Mesenteric fat pad (tissue), 1 donor: ENCODE results near the gene MBIP. TPM values are rescaled to one million over a fixed set of nuclear protein-coding genes. Genes with fewer than 3 reads are reported as not detected.

ENCODE experiments used
- DNase-seq: peaks from one replicate; pipeline ENCODE4 v3.0.0-alpha.2; 2020; ENCODE audit warnings: low spot score
- total RNA-seq: library from RNA; stranded (reverse); fragmentation: NEBNext Ultra II Directional; extraction: Animal tissue kit (Norgen Biotek cat#: 25700); gene quantifications from one replicate; pipeline ENCODE4 v1.2.1, GENCODE V29; 2021
- donor health status: DM: yes; HTN: yes; CAD: no.

The MBIP gene
- total RNA-seq, 1 donor from 2014 or later: 17.3 TPM

DNA sequence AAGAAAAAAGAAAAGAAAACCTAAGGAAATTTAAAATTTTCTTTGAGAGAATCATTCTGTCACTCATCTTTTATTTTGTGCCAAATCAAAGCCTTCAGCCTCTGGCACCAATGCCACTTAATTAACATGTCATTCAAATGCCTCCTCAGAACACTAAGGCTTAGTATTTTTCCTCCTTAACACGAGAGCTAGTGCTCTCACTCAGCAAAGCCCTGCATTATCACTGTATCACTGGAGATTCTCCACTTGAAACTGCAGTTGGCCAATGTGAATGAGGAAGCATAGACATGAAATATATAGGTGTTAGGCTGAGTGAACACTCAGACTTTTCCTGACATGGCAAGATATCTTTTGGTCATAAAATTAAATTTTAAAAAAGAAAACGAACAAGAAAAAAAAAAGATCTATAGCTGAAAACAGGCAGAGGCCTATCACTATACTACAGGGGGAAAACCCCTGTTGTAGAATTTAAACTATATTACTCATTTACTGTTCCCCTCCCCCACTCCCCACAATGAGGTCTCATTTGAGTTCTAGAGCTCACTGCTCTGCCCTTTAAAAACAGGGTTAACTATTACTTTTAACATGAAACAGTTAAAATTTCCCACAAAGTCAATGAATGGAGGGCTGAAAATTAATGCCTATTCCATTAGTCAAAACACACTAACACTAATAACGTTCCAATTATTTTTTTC, 5.1 kb downstream of the MBIP start:
- DNase-seq: no peak

DNA sequence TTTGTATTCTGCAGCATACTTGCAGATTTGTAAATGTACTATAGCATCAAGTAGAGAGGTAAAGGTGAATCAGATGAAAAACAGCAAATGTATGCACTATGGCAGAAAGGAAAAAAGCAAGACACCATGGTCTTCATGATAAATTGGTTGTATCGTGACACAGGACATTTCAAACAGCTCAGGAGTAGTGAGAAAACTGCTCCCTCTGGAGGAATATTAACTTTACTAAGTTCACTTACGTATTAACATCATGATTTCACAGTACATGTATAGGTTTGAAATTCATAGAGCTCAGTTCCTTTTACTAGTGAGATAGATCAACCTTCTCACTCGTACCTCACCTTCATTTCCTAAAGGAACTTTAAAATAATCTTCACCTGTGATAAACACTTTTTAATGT, 6.5 kb downstream of the MBIP start:
- DNase-seq: no peak

DNA sequence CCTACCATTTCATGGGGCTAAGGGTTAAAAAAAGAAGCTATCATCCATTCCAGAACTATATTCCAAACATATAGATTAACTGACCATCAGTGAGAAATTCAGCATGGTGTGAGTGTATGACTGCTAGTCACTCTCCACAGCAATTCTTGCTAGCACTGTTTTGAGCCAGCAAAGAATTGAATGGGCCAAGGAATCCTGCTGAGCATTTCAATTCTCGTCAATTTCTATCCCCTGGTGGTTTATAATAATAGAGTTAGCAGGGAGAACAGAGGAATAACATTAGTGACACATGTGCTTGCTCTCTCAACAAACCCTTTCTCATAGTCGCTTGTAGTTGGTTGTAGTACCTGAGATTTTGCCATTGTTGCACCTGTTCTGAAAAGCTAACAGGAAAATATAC, 7.2 kb downstream of the MBIP start:
- DNase-seq: no peak

DNA sequence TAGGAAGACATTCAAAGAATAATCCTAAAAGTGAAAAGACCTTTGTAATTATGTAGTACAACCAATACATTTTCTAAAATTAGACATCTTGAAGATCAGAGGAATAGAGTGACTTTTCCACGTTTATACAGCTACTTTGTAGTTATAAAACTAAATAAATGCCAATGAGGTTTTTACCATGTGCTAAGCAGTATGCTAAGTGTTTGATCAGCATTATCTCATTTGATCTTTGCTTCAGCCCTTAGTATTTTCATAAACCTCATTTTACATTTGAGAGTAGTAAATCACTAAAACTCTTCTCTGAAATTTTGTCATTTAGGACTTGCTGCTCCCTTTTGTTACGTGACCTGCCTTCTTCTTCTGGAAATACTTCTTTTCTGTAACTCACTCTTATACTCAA, 13.6 kb downstream of the MBIP start:
- DNase-seq: no peak

DNA sequence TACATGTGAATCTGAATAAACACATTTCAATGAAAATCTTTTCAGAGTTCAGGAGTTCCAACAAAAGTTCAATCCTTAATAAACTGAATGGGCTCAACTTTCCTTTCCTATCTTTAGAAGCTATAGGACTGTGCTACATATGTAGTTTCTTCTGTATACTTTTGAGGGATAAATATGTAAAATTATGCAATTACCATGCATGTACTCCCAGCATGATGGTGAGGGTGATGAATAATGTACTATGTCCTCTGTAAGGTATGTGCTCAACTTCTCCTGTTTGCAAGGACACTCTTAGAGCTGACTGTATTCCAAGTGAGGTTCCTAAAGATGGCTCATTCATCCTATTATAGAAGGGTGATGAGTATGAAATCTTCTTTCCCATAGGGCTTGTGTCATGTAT, 15.5 kb downstream of the MBIP start:
- DNase-seq: no peak

DNA sequence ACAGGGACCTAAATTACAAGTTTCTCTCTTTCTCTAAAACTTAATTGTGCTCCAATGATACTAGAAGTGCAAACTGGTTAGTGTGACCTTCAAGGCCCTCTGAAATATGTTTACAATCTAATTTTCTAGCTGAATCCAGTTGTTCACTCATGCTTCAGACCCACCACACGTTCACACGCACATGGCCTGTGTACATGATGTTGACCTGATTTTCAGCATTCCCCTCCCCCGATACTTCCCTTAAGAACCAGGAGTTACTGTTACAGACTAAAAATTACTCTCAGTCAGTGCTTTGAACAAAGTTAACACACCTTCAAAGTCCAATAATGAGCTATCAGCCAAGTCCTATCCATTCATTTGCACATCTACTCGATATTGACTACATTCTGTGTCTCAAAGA, 16.5 kb downstream of the MBIP start:
- no peak for DNase-seq

DNA sequence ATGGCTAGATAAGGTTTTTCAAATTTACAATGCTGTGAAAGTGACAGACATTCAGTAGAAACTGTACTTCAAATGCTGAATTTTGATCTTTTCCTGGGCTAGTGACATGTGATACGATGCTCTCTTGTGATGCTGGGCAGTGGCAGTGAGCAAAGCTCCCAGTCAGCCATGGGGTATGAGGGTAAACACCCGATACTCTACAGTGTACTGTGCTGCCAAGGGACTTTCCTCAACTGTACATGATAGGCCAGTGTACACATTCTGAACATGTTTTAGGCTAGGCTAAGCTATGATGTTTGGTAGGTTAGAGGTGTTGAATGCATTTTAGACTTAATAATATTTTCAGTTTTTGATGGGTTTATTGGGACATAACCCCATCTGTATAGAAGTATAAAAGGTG, 17.6 kb downstream of the MBIP start:
- no peak for DNase-seq

DNA sequence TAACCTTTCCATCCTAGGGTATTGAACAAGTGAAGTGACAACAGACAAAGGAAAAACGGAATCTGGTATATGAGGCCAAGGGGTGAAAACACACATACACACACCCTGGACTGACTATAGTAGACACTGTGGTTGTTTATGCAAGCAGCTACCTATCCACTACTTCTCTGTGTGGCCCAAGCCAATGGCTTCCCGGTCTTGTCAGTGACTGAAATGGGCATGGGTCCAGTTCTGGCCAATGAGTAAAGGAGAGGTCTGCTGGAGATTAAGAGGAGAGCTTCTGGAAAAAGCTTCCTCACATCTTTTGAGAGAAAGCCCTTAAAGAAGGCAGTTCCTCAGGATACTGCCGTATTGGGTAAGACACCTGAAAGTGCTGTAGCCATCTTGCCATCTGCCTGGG, 19.3 kb downstream of the MBIP start:
- DNase-seq: no peak

DNA sequence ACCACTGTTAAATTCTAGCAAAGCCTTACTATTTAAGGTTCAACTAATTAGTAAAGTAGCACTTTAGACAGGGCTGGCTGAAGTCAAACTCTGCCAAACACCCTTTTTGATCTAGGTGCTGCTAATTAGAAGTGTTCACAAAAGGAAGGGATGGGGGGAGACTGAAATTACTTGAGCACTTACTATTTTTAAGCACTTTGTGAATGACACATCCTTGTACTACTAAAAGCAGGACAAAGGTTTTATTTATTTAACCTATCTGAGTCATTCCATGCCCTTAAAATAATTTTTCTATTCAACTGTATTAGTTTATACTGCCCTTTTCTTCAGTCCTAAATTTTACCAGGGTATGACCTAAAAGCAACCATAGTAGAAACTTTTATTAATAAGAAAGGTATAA, 20.1 kb downstream of the MBIP start:
- DNase-seq: no peak

DNA sequence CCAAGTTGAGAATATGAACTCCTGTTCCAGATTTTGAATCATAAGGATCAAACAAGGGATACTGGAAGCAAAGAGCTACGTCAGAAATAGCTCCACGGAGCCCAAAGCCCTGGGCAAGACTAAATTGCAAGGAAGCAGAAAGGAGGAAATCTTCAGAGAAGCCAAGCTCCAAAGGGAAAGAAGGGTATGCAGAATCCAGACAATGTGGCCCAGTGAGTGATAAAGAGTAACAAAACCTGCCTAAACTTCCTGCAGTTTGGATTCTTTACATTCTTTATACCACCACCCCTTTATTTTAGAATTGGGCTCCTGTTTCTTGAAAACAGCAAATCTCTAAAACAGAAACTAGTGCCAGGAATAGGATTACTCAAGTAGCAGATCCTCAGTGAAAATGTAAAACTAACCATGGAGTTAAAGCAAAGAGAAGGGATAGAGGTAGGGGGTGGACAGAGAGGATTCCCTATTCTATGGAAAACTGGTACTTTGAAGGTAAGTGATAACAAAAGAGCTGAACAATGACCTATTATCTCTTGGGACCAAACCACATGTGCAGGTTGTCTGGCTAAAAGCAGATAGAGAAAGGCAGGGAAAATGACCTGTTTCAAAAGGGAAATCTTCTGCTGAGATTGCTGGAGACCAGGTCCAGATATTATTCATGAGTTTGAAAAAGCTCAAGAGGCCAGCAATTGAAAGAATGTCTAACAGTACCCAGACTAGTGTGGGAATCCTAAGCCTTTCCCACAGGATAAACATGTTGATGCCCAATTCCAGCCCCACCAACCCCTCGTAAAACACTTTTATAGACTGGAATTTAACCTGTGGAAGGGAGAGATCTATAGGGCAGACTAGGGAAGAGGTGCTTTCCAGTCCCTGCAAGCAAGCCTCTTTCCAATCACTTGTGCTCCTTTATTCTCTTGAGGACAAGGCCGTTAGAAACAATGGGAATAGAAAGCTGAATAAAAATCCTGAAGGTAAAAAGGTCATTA, 24.5 kb downstream of the MBIP start:
- DNase-seq: no peak

DNA sequence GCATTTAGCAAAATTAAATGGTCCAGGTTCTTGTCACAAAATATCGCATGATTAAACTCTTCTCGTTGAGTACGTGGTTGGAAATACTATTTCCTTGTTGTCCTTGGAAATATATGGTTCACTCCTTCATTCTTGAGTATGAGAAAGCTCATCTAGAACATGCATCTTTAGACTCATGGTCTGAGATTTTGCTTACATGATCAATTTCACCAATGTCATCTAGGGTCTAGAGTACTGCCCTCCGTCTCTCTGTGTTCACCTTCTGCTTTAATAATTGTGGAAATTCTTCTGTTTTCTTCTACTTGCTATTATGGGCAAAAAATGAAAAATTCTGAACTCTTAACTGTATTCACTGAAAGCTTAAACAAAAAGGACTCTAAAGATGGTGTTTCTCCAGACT, 25.9 kb downstream of the MBIP start:
- DNase-seq: no peak

DNA sequence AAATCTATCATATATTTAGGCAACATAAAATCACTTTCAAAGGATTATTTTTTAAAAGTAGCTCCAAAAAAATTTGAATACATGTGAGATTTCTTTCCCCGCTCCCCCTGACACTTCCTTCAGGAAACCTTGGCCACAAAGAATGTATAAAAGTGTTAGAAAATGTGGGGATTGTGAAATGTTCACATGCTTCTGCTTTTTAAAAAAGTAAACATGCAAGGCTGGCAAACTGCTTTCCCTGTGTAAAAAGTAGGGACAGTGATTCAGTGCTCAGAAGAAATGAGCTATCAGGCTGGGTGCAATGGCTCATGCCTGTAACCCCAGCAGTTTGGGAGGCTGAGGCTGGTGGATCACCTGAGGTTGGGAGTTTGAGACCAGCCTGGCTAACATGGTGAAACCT, 26.6 kb downstream of the MBIP start:
- no peak for DNase-seq

DNA sequence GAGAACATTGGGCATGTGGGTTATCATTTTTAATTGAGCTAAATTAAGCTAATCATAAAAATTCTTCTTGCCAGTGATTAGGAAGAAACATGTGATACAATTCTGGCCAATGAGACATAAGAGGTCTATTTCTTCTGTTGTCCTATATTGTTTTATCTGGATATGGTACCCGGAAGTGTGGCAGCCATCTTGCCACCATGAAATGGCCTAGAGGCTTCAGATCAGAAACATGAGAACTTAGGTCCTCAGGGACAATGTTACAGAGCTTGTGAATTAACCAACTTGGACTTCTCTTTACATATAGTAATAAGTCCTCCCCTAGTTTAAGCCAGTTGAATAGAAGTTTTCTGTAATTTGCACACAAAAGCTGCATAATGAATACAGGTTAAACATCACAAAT, 30.5 kb downstream of the MBIP start:
- DNase-seq: no peak

DNA sequence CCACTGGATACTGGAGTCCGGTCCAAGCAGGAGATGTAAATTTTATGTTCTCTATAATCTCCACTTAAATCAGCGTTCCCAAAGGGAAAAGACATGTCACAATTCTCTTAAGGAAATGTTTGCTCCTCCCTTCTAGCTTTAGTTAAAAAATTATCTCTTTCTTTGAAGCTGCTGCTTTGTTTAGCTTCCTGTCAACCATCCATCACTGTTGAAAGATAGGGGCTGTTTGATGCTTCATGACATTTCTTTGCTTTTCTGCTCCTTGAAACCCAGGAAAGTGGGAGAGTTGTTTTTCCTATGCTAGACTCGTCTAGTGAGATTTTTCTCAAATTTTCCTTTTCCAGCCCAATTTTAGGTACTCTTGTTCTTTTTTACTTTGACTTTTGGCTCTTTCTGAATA, 31.9 kb downstream of the MBIP start:
- no peak for DNase-seq

DNA sequence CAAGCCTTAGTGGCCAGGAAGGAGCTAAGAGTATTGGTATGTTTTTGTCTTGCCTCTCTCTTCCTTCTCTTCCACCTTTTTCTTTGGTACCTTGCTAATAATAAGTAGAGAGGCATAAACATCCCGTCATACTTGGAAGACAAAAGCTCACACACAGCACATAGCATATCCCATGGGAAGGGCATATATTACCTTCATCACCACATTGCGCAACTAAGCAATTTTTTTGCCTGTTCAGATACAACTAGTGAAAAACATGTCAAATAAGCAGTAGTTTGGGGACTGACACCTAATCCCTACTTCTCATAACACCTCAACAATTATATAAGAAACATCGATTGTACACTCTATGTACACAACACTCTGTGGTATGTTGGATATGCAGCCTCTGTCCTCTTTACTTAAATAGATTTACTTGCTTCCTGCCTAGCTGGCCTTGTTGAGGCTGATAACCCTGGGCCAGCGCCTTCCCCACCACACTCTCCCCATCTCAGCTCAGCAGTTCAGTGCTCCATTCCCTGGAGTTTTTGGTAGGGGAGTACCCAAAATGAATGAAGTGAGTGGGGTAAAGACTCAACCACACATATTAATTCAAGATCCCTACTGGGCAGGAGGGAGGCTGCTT, 35.4 kb downstream of the MBIP start:
- no peak for DNase-seq

DNA sequence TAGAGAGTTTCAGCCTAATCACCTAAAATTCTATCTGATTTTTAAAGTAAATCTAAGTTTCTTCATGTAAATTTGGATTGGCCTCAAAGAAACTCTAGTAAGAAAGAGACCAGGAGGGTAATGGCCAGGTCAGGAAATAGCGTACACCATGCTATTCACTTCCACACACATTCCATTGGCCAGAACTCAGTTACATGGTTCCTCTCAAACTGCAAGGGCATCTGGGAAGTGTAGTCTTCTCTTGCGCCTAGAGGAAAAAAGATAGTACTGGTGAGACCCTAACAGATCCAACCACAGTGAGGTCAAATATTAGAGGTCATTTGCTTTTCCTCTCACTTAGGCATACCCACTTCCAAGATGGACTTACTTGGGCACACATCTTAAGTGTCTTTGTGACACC, 39.1 kb downstream of the MBIP start:
- DNase-seq: no peak

DNA sequence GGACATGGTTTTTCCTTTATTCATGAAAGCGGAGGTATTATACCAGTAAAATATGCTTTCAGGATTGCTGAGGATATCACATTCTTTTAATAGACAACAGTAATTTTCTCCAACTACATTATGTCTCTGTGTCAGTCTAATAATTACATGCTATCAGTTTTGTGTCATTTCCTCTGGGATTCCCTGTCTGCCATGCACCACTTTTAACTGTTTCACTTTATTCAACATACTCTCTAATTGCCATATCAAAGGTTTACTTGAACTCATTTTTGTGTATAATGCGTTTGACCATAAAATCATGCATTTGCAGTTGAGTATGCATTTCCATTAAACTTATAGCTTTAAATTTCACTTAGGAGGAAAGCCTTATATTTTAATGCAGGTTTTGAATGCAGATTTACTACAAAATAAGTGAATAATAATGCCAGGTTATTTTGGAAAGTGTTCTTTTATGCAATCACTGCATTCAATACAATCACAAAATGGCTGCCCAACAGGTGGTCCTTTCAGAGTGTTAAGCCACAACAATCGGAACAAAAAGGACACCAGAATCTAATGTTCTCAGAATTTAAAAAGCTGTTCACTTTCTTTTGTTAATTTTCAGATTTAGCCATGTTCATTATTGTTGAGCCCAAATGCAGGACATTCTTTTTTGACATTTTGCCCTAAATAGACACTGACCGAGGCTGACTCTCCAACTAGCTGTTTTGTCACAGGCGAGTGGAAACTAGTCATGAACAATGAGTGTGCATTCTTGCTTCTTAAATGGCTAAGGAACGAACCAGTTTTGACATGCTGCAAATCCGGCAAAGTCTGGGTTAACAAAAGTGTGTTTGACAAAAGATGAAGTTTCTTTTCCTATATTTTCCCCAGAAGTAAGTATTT, 40.9 kb downstream of the MBIP start:
- DNase-seq: no peak

DNA sequence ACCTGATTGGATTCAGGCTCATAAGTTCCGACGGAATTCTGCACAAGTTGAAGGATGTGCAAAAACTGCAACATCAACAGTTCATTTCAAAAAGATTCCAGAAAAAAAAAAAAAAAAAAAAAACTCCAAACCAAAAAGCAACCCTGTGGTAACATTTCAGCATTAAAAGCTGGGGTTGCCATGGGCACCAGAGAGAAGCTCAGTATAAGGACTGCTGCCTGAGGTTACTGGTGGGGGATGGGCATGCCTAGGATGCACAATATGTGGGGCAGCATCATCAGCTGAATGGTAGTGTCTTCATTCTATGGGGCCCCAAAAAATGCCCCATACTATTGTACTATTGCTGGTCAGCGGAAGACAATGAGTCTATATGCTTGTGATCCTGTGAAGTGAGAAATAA, 44.7 kb downstream of the MBIP start:
- no peak for DNase-seq

DNA sequence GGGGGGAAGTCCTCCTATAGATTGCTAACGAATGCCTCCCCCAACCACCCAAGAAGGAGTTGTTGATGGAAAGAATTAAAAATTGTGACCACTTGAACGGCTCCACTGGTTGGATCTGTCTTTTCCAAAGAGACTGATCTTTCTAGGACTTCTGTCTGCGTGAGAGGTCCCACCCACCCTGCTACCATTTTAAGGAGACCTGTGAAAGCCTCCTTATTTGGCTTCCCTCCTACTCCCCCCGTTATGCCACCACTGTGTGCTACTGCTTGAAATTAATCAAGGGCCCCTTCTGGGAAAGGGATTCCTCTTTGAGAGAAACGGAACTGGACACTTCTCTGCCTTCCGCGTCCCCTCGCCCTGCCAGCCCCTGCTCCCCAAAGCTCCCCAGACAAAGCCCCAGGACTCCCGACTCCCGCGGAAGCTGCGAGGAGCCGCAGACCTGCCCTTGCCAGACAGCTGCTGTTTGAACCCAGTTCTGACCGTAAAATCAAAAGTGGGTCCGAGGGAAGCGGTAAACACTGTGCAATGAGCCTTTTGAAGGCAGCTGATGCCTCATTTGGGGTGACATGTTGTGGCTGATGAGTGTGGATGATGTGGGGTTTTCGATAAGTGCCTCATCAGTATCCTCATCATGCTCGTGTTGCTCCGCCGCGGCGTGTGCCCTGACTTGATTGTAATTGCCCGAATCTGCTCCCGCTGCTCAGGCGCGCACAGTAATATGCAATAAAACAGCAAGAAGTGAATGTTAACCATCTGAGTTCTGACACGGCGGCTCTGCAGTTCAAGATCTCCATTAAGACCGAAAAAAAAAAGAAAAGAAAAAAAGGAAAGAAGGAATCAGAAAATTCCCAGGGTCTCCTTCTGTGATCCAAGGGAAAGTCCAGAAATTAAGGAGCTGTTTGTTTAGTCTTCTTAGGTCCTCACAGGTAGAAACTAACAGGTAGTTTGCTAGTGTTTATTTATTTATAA, 48.2 kb downstream of the MBIP start:
- DNase-seq: no peak

DNA sequence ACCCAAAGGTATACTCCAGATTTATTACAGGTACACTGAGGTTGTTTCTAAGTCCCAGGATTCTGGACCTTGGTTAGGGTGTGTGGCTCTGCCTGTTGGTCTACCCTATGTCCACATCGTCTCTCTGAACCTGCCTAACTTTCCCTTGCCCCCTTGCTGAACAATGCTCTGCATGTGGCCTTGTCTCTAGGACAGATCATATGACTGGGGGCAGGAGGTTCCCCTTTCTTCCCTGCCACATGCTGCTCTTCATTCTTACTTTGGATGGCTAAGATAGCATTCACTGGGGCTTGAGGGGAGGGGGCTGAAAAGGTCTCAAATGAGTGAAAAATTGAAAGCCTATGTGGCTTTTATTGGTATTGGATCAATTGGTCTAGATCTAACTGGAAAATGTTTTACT, 49.2 kb downstream of the MBIP start:
- DNase-seq: no peak
